SK-N-SH treated with all-trans-retinoic acid at 6 μM for 48 hours (cell line): ENCODE data around the gene DSCAM.

Experiments used
- ATAC-seq: fragments of 200-7000 bp; cut with Tn5 transposase; 3 replicates; pipeline ENCODE4 v1.9.1; 2020; ENCODE audit warnings: mild to moderate bottlenecking, moderate library complexity
- ARNTL ChIP-seq: fragments of 450-650 bp; formaldehyde crosslinking; IDR thresholded peaks from 2 replicates; pipeline ENCODE4 v1.5.0; 2020; ENCODE audit warnings: low read depth, mild to moderate bottlenecking, moderate library complexity, borderline replicate concordance
- BACH2 ChIP-seq: fragments of 250-450 bp; sonication (Bioruptor Pico); IDR thresholded peaks from 2 replicates; pipeline ENCODE4 v1.9.0; 2021; ENCODE audit warnings: mild to moderate bottlenecking, borderline replicate concordance
- CSDC2 ChIP-seq: fragments of 250-450 bp; sonication (Bioruptor Pico); IDR thresholded peaks from 2 replicates; pipeline ENCODE4 v1.5.0; 2020; ENCODE audit warnings: mild to moderate bottlenecking, moderate library complexity
- ESRRG ChIP-seq: fragments of 250-450 bp; sonication (Bioruptor Pico); IDR thresholded peaks from 2 replicates; pipeline ENCODE4 v1.6.1; 2021; ENCODE audit warnings: mild to moderate bottlenecking
- GLIS3 ChIP-seq: fragments of 250-450 bp; sonication (Bioruptor Pico); IDR thresholded peaks from 2 replicates; pipeline ENCODE4 v1.5.0; 2020; ENCODE audit warnings: mild to moderate bottlenecking, moderate library complexity
- ISL1 ChIP-seq: fragments of 250-450 bp; sonication (Bioruptor Pico); IDR thresholded peaks from 2 replicates; pipeline ENCODE4 v2.1.2; 2022; ENCODE audit warnings: mild to moderate bottlenecking, moderate library complexity
- OSR1 ChIP-seq: fragments of 250-450 bp; sonication (Bioruptor Pico); IDR thresholded peaks from 2 replicates; pipeline ENCODE4 v1.8.0; 2022; ENCODE audit warnings: moderate library complexity, mild to moderate bottlenecking, inconsistent platforms
- PPARA ChIP-seq: fragments of 250-450 bp; sonication (Bioruptor Pico); IDR thresholded peaks from 2 replicates; pipeline ENCODE4 v1.5.0; 2020; ENCODE audit warnings: mild to moderate bottlenecking, borderline replicate concordance
- RARB ChIP-seq: fragments of 250-450 bp; sonication (Bioruptor Pico); IDR thresholded peaks from 2 replicates; pipeline ENCODE4 v1.8.0; 2021; ENCODE audit warnings: mild to moderate bottlenecking, moderate library complexity
- SNAI2 ChIP-seq: fragments of 250-450 bp; sonication (Bioruptor Pico); IDR thresholded peaks from 2 replicates; pipeline ENCODE4 v1.5.0; 2020; ENCODE audit warnings: mild to moderate bottlenecking, moderate library complexity
- TCF4 ChIP-seq: fragments of 250-450 bp; sonication (Bioruptor Pico); IDR thresholded peaks from 2 replicates; pipeline ENCODE4 v1.8.0; 2021; ENCODE audit warnings: mild to moderate bottlenecking, moderate library complexity, borderline replicate concordance
- TOX ChIP-seq: fragments of 250-450 bp; sonication (Bioruptor Pico); IDR thresholded peaks from 2 replicates; pipeline ENCODE4 v1.8.0; 2021; ENCODE audit warnings: mild to moderate bottlenecking, moderate library complexity, borderline replicate concordance
- ZC3H10 ChIP-seq: fragments of 250-450 bp; sonication (Bioruptor Pico); IDR thresholded peaks from 2 replicates; pipeline ENCODE4 v1.5.1; 2021; ENCODE audit warnings: mild to moderate bottlenecking, moderate library complexity
- ZFP3 ChIP-seq: fragments of 250-450 bp; sonication (Bioruptor Pico); IDR thresholded peaks from 2 replicates; pipeline ENCODE4 v1.5.0; 2020; ENCODE audit warnings: mild to moderate bottlenecking, moderate library complexity
- ZFP30 ChIP-seq: fragments of 450-650 bp; formaldehyde crosslinking; IDR thresholded peaks from 2 replicates; pipeline ENCODE4 v1.5.0; 2022; ENCODE audit warnings: mild to moderate bottlenecking, moderate library complexity
- ZNF565 ChIP-seq: fragments of 450-650 bp; formaldehyde crosslinking; conservative IDR thresholded peaks from 2 replicates; pipeline ENCODE4 v1.5.0; 2020; ENCODE audit warnings: low read depth, mild to moderate bottlenecking, moderate library complexity
- ZNF70 ChIP-seq: fragments of 450-650 bp; formaldehyde crosslinking; IDR thresholded peaks from 2 replicates; pipeline ENCODE4 v1.5.0; 2020; ENCODE audit warnings: mild to moderate bottlenecking, moderate library complexity
- ZNF8 ChIP-seq: fragments of 450-650 bp; formaldehyde crosslinking; IDR thresholded peaks from 2 replicates; pipeline ENCODE4 v1.5.0; 2020; ENCODE audit warnings: mild to moderate bottlenecking, moderate library complexity
- TF ChIP-seq, protein P1 (sequence below): fragments of 250-450 bp; sonication (Bioruptor Pico); IDR thresholded peaks from 2 replicates; pipeline ENCODE4 v1.8.0; 2020; ENCODE audit warnings: mild to moderate bottlenecking, moderate library complexity, borderline replicate concordance
- TF ChIP-seq, protein P2 (sequence below): fragments of 250-450 bp; sonication (Bioruptor Pico); IDR thresholded peaks from 2 replicates; pipeline ENCODE4 v1.5.0; 2020; ENCODE audit warnings: mild to moderate bottlenecking, moderate library complexity
- TF ChIP-seq, protein P3 (sequence below): fragments of 250-450 bp; sonication (Bioruptor Pico); IDR thresholded peaks from 2 replicates; pipeline ENCODE4 v1.5.1; 2020; ENCODE audit warnings: low read depth, mild to moderate bottlenecking, moderate library complexity
- TF ChIP-seq, protein P4 (sequence below): fragments of 250-450 bp; sonication (Bioruptor Pico); IDR thresholded peaks from 2 replicates; pipeline ENCODE4 v1.5.1; 2021; ENCODE audit warnings: mild to moderate bottlenecking, moderate library complexity

The DSCAM gene

DNA sequence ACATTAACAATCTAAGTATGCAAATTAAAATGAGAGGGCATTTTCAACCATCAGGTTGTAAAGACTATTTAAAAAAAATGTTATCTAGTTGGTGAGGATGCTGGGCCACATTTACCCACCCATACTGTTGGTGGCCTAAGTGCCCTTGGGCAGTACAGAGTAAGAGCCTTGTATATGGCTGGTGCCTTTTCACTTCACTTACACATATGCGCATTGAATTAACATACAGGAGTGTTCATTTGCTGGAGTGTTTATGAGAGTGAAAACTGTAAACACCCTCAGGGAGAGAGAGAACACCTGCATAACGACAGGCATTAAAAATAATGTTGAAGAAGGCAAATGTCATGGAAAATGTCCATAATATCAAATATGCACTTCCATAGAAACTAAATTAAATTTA lies 552.6 kb downstream of the DSCAM start:
- TF ChIP-seq GLIS3 (CRISPR knock-in tag) (no peak), TCF4 (CRISPR knock-in tag) (no peak), PPARA (CRISPR knock-in tag) (no peak), RARB (no peak), ZFP30 (CRISPR knock-in tag) (no peak), ZNF565 (no peak), CSDC2 (no peak), ARNTL (CRISPR knock-in tag) (no peak), SNAI2 (no peak), ZFP3 (CRISPR knock-in tag) (no peak), ESRRG (CRISPR knock-in tag) (no peak), TOX (CRISPR knock-in tag) (no peak)
- TF ChIP-seq, protein P1, sequence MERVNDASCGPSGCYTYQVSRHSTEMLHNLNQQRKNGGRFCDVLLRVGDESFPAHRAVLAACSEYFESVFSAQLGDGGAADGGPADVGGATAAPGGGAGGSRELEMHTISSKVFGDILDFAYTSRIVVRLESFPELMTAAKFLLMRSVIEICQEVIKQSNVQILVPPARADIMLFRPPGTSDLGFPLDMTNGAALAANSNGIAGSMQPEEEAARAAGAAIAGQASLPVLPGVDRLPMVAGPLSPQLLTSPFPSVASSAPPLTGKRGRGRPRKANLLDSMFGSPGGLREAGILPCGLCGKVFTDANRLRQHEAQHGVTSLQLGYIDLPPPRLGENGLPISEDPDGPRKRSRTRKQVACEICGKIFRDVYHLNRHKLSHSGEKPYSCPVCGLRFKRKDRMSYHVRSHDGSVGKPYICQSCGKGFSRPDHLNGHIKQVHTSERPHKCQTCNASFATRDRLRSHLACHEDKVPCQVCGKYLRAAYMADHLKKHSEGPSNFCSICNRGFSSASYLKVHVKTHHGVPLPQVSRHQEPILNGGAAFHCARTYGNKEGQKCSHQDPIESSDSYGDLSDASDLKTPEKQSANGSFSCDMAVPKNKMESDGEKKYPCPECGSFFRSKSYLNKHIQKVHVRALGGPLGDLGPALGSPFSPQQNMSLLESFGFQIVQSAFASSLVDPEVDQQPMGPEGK: no peak
- TF ChIP-seq, protein P2, sequence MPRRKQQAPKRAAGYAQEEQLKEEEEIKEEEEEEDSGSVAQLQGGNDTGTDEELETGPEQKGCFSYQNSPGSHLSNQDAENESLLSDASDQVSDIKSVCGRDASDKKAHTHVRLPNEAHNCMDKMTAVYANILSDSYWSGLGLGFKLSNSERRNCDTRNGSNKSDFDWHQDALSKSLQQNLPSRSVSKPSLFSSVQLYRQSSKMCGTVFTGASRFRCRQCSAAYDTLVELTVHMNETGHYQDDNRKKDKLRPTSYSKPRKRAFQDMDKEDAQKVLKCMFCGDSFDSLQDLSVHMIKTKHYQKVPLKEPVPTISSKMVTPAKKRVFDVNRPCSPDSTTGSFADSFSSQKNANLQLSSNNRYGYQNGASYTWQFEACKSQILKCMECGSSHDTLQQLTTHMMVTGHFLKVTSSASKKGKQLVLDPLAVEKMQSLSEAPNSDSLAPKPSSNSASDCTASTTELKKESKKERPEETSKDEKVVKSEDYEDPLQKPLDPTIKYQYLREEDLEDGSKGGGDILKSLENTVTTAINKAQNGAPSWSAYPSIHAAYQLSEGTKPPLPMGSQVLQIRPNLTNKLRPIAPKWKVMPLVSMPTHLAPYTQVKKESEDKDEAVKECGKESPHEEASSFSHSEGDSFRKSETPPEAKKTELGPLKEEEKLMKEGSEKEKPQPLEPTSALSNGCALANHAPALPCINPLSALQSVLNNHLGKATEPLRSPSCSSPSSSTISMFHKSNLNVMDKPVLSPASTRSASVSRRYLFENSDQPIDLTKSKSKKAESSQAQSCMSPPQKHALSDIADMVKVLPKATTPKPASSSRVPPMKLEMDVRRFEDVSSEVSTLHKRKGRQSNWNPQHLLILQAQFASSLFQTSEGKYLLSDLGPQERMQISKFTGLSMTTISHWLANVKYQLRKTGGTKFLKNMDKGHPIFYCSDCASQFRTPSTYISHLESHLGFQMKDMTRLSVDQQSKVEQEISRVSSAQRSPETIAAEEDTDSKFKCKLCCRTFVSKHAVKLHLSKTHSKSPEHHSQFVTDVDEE (CRISPR knock-in tag): no peak
- no peak for ATAC-seq

DNA sequence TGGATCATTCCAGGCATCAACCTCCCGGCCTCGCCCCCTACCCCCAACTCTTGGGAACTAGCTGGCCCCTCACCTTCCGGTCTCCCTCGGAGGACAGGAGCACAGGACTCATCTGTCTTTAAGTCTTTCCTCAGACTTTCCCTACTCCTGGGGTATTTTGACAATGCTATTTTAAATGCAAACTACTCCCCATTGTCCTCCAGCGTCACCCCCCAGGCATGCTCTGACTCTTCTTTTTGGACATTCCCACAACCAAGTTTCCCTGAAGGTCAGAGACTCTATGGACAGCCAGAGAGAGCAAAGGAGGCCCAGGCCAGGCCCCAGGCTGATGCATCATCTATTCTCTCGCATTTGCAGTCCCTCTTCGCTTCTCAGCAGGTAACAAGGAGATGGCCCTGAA lies 555.4 kb downstream of the DSCAM start:
- ATAC-seq: no peak

DNA sequence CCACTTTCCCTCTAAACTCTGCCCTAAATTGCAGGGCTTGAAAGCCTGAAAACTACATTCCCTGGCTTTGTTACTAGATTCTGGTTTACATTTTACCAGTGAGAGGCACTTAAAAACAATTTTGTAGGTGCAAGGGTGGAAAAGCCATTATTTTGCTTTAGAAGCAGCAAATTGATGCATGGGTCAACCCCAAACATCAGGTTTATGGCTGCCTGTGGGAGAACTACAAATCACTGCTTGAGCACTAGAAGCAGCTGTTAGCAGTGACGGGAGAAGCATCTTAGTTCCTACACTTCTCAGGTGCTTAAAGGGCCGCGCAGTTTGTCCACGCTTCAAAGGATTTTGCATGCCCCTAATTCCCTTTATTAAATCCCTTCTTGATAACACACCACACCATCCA lies 562.5 kb downstream of the DSCAM start:
- ATAC-seq: no peak
- TF ChIP-seq GLIS3 (CRISPR knock-in tag) (no peak), ZFP30 (CRISPR knock-in tag) (no peak), ZNF70 (CRISPR knock-in tag) (no peak), ZFP3 (CRISPR knock-in tag) (no peak), ESRRG (CRISPR knock-in tag) (no peak), OSR1 (CRISPR knock-in tag) (no peak), ZC3H10 (no peak), ARNTL (CRISPR knock-in tag) (no peak), BACH2 (no peak), RARB (no peak), CSDC2 (no peak), PPARA (CRISPR knock-in tag) (no peak), ZNF8 (no peak), ISL1 (CRISPR knock-in tag) (no peak)
- TF ChIP-seq, protein P1: no peak
- TF ChIP-seq, protein P3, sequence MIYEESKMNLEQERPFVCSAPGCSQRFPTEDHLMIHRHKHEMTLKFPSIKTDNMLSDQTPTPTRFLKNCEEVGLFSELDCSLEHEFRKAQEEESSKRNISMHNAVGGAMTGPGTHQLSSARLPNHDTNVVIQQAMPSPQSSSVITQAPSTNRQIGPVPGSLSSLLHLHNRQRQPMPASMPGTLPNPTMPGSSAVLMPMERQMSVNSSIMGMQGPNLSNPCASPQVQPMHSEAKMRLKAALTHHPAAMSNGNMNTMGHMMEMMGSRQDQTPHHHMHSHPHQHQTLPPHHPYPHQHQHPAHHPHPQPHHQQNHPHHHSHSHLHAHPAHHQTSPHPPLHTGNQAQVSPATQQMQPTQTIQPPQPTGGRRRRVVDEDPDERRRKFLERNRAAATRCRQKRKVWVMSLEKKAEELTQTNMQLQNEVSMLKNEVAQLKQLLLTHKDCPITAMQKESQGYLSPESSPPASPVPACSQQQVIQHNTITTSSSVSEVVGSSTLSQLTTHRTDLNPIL (CRISPR knock-in tag): no peak
- TF ChIP-seq, protein P4, sequence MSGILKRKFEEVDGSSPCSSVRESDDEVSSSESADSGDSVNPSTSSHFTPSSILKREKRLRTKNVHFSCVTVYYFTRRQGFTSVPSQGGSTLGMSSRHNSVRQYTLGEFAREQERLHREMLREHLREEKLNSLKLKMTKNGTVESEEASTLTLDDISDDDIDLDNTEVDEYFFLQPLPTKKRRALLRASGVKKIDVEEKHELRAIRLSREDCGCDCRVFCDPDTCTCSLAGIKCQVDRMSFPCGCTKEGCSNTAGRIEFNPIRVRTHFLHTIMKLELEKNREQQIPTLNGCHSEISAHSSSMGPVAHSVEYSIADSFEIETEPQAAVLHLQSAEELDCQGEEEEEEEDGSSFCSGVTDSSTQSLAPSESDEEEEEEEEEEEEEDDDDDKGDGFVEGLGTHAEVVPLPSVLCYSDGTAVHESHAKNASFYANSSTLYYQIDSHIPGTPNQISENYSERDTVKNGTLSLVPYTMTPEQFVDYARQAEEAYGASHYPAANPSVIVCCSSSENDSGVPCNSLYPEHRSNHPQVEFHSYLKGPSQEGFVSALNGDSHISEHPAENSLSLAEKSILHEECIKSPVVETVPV (CRISPR knock-in tag): no peak
- TF ChIP-seq, protein P2 (CRISPR knock-in tag): no peak

More for the DNA sequence above, 555.4 kb downstream of the DSCAM start:
- TF ChIP-seq OSR1 (CRISPR knock-in tag) (no peak), ZNF565 (no peak)
- TF ChIP-seq, protein P4 (CRISPR knock-in tag): no peak
- TF ChIP-seq, all 23 proteins: peak for 0
